Right cardiac atrium (tissue), 5 donors: ENCODE data around the gene CTR9. TPM values are rescaled to one million over a fixed set of nuclear protein-coding genes. Genes with fewer than 3 reads are reported as not detected.
"Not testable (repeated sequence)": the region's sequence is repeated elsewhere in the genome, so short reads cannot be mapped to it uniquely, and the experiment has no call there.

Source experiments
- ATAC-seq, 2 donors: fragments of 200-7000 bp; cut with Tn5 transposase; one replicate each; pipeline versions ENCODE4 v1.8.0 to v1.9.1; 2020; ENCODE audit warnings: moderate library complexity in 2 of 2, mild to moderate bottlenecking in 1 of 2
- DNase-seq, 3 donors: peaks; one replicate each; pipeline ENCODE4 v3.0.0-alpha.2; 2020
- H3K27ac ChIP-seq: one replicate; pipeline ENCODE4 v1.5.1; 2013; ENCODE audit warnings: mild to moderate bottlenecking, low read length, control low read depth, moderate library complexity
- H3K27me3 ChIP-seq: one replicate; pipeline ENCODE4 v1.6.1; 2013; ENCODE audit not compliant: control insufficient read depth, insufficient read depth
- H3K4me1 ChIP-seq: one replicate; pipeline ENCODE4 v1.6.1; 2013; ENCODE audit warnings: low read length; ENCODE audit not compliant: control insufficient read depth, insufficient read depth
- H3K4me3 ChIP-seq: one replicate; pipeline ENCODE4 v1.5.1; 2013; ENCODE audit warnings: low read length, control low read depth
- H3K9me3 ChIP-seq: one replicate; pipeline ENCODE4 v1.6.1; 2013; ENCODE audit warnings: low read length; ENCODE audit not compliant: control insufficient read depth
- WGBS: extraction: QIAGEN DNeasy Blood & Tissue Kit; methylation state at CpG from one replicate; pipeline ENCODE4 v1.1.7; 2013; 5-methylcytosine and 5-hydroxymethylcytosine counted together
- intact Hi-C, 4 donors: fragments of 100-400 bp; cut with DNase I; formaldehyde crosslinking; loops; one replicate each; pipeline versions ENCODE4 v1.11.0 to v1.14.0; 2022 to 2023
- polyA plus RNA-seq: library from polyadenylated mRNA; stranded (reverse); fragments of 200-250 nt; gene quantifications from one replicate; pipeline ENCODE4 v1.2.3, GENCODE V29; 2013
- total RNA-seq, 4 donors: library from RNA; stranded (reverse); fragmentation: NEBNext Ultra II Directional; extraction: Animal tissue kit (Norgen Biotek cat#: 25700); gene quantifications; one replicate each; pipeline ENCODE4 v1.2.1, GENCODE V29; 2021
- donor health status: healthy with polysubstance abuse.
- donor health status: DM: no; HTN: yes; CAD: no.
- donor health status: DM: no; HTN: no; CAD: no.
- donor health status: DM: no; HTN: yes; CAD: no; lungs with severe emphysema.
- donor health status: DM: yes; HTN: yes; CAD: no.

The CTR9 gene
- total and polyA plus RNA-seq, 5 donors: 14.1 to 29.8 (median 26.8) TPM

DNA sequence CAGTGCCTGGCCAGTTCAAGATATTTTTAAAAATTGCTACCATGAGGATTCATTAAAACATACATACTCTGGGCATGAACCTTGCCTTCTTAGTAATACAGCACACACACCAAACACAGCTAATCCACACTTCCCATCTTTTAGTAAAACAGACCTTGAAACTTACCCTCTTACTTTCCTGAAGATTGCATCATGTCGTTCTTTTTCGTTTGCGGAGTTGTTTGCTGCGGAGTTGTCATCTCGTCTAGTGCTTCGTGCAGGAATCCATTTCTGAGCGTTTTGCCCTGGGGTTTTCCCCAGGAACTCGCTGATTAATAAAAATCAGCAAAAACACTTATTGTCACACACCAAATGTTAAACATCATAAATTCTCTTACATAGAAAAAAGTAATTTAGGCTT lies 54.7 kb downstream of the CTR9 start:
- DNase-seq (no peak), ATAC-seq (no peak)
- 66% methylated on average over 8 of the region's 8 CpGs for WGBS
- intact Hi-C loops: loop anchor here in 2 of 4 donors (5.0 to 10.0 kb wide), 4 partner anchors 52 to 129 kb away; partner anchors contain the start of gene ZBED5 (in 2 of the 2)
- Histone ChIP-seq H3K4me3 (no peak overlapping the region), H3K9me3 (no peaks in the 10 kb centered on the region), H3K4me1 (no peaks in the 10 kb centered on the region), H3K27me3 (no peaks in the 10 kb centered on the region), H3K27ac (no peak overlapping the region)

DNA sequence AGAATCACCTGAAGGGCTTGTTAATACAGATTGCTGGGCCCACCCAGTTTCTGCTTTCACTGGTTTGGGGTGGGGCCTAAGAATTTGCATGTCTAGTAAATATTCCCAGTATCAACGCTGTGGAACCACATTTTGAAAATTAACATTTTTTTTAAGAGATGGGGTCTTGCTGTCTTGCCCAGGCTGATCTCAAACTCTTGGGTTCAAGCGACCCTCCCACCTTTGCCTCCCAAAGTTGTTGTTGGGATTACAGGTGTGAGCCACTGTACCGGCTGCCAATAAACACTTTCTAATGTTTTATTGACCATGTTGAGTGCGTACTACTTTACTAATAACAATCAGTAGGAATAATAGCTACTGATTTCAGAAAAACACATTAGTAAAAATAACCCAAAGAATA lies 55.2 kb downstream of the CTR9 start:
- Histone ChIP-seq H3K4me1 (no peaks in the 10 kb centered on the region), H3K27ac (no peak overlapping the region), H3K9me3 (no peaks in the 10 kb centered on the region), H3K27me3 (no peaks in the 10 kb centered on the region), H3K4me3 (peak overlapping the region; percentile 64)
- ATAC-seq (no peak), DNase-seq (no peak)
- intact Hi-C loops: loop anchor here in 2 of 4 donors (5.0 to 10.0 kb wide), 4 partner anchors 51 to 129 kb away; partner anchors contain the start of gene ZBED5 (in 2 of the 2)
- 80% methylated on average over 4 of the region's 4 CpGs for WGBS

DNA sequence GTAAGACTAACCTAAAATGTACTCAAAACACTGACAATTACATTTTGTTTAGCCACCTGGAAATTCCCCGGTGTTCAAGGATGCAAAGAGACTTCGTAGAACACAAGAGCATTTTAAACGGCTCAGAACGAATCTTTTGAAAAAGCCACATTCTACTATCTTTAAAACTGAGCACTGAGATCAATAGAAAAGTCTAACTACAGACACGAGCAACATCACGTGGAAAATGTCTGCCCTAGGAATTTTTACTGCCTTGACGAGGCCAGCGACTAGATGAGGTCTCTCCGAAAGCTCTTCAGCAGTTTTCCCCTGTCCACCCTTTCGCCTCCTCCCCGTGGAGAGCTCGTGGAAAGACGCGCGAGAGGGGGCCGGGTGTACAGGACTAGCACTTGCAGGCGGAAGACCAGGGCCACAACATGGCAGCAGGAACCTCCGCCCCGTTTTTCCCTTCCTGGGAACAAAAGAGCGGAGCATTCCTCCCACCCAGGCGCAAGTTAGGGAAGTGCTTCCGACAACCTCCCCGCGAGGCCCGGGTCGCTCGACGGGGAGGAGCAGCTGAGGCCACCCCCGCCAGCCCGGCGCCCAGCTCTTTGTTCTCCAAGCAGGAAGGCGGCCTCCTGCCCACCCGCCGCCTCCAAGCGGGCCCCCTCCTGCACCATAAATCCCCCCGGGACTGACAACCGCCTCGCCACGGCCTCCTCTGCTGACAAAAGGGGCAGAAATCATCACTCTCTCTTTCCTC lies 56.6 kb downstream of the CTR9 start:
- Histone ChIP-seq H3K4me3 (peak overlapping the region; percentile 64), H3K4me1 (no peaks in the 10 kb centered on the region), H3K27ac (peak overlapping the region; percentile 90), H3K9me3 (no peaks in the 10 kb centered on the region), H3K27me3 (no peaks in the 10 kb centered on the region)
- ATAC-seq (peak; percentile 42 to 66), DNase-seq (peak; percentile 82 to 89 (median 86))
- intact Hi-C loops: loop anchor here in 2 of 4 donors (5.0 to 10.0 kb wide), 4 partner anchors 50 to 127 kb away; partner anchors contain the start of gene ZBED5 (in 2 of the 2)
- WGBS: under 1% methylated on average over 39 of the region's 39 CpGs

DNA sequence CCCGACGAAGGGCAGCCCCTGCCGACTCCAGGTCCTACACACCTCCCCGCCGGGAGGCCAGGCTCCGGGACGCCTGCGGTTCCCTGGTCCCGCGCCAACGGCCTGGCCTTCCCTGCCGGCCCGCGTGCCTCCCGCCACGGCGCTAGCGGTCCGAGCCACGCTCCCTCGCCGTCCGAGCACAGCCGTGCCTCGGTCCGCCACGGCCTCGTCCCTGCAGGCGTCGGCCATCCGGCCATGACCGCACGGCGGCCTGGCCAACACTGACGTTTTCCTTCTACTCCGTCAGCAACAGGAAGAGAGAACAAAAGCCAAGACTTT lies 57.1 kb downstream of the CTR9 start:
- no peaks in the 10 kb centered on the region for H3K9me3 ChIP-seq
- H3K27me3 ChIP-seq: no peaks in the 10 kb centered on the region
- WGBS: under 1% methylated on average over 36 of the region's 36 CpGs
- H3K27ac ChIP-seq: peak overlapping the region; percentile 90
- peak overlapping the region; percentile 64 for H3K4me3 ChIP-seq
- ATAC-seq: peak in 1 of 2 donors; percentile 40
- no peaks in the 10 kb centered on the region for H3K4me1 ChIP-seq
- intact Hi-C loops: loop anchor here in 2 of 4 donors (5.0 to 10.0 kb wide), 4 partner anchors 49 to 127 kb away; partner anchors contain the start of gene ZBED5 (in 2 of the 2)
- DNase-seq: no peak

DNA sequence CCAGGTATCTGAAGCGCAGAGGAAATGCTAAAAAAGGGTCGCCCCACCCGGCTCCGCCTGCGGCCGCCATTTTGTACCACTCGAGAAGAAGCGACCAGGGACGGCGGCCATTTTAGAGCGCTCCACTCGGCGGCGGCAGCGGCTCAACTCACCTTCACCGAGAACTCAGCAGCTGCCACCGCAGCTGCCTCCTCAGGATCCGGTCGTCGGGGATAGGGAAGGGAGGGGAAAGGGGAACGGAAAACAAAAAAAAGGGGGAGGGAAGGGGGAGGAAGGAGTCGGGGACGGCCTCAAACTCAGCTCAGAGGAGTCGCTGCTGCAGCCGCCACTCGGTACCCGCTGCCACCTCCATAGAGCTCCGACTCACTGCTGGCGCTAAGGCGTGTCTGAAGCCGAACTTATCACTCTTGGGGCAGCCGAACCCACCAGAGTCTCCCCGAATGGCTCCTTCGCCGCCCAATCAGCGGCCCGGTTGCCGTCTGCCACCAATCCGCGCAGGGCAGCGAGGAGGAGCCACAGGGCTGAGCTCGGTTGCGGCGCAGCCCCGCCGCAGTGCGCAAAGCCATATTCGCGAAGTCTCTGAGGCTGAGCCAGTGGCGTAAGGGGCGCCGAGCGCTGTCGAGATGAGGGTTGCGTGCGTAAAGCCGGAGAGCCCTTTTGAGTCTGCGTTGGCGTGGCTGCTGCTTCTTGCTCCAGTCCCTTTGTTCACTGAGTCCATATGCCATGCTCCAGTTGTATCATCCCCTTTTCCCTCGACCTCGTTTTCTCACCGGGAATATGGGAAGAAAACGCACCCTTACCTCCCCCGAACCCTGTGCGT lies 57.7 kb downstream of the CTR9 start, which contains the start of gene EIF4G2:
Gene EIF4G2 (minus strand): TSS at position 374 of the 820 bp plus-strand sequence.
- ATAC-seq (peak; percentile 97 to 99), DNase-seq (peak; percentile 99)
- Histone ChIP-seq H3K9me3 (no peaks in the 10 kb centered on the region), H3K4me3 (peak within 1 kb of the TSS; percentile 66), H3K4me1 (no peaks in the 10 kb centered on the region), H3K27me3 (no peaks in the 10 kb centered on the region), H3K27ac (peak within 1 kb of the TSS; percentile 95)
- intact Hi-C loops: loop anchor here in 2 of 4 donors (5.0 to 10.0 kb wide), 4 partner anchors 49 to 126 kb away; partner anchors contain the start of gene ZBED5 (in 2 of the 2)
- WGBS: under 1% methylated on average over 65 of the region's 65 CpGs

DNA sequence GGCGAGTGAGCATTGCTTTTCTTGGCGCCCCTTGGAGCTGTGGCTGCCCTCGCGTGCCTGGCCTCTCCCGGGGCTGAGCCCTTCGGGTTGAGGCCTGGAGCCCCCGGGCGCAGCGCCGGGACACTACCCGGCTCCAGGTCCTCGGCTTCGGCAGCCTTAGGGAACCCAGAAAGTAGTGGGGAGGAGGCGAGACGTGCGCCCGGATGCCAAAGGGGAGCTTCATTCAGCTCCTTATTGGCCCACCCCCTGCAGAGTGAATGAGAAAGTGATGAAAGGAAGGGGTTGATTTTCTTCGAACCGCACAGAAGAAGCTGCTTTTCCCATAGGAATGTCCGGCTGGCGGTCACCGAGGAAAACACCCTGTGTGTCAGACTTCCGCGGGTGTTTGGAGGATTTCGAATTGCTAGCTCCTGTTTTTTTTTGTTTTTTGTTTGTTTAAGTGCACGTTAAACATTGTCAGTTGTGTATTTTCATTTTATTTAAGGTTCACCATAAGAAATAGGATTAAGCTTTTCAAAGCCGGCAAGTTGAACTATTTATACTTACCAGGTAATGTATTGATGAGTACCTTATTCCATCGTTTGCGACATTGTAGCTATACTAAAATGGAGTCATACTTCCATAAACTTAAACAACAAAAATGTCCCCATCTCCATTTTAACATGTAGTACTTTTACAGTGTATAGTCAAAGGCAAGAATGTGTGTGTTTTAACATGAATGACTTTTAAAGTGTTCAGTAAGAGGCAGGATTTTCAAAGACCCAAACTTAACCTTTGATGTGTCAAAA lies 58.5 kb downstream of the CTR9 start:
- peak overlapping the region; percentile 95 for H3K27ac ChIP-seq
- DNase-seq (peak in 1 of 3 donors; percentile 80), ATAC-seq (peak; percentile 47 to 49)
- H3K4me1 ChIP-seq: no peaks in the 10 kb centered on the region
- H3K9me3 ChIP-seq: no peaks in the 10 kb centered on the region
- no peaks in the 10 kb centered on the region for H3K27me3 ChIP-seq
- WGBS: 2% methylated on average over 29 of the region's 29 CpGs
- peak overlapping the region; percentile 66 for H3K4me3 ChIP-seq
- intact Hi-C loops: loop anchor here in 3 of 4 donors (5.0 to 10.0 kb wide), 4 partner anchors 48 to 125 kb away; partner anchors contain the start of gene ZBED5 (in 2 of the 3)

DNA sequence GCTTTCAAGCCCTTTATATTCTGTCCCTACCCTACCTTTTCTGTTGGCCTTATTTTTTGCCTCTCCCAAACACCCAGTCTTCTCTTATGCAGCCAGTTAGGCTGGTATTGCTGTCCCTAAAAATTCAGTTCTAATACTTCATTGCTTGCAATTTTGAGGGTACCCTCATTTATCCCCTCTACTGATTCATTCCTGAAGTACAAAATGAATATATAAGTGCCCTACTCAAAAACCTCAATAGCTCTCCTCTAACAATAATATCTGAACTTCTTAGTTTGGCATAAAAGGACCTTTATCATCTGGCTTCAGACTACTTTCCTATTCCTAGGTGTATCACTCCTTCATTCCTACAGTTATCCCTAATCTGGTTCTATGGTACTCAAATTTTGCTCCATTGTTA lies 62.9 kb downstream of the CTR9 start:
- Histone ChIP-seq H3K27me3 (no peaks in the 10 kb centered on the region), H3K9me3 (no peaks in the 10 kb centered on the region), H3K27ac (no peak overlapping the region), H3K4me1 (no peaks in the 10 kb centered on the region), H3K4me3 (no peak overlapping the region)
- intact Hi-C loops: loop anchor here in 1 of 4 donors (10.0 kb wide), 1 partner anchor 91 kb away; no protein-coding TSS in a partner anchor
- no peak for ATAC-seq
- no peak for DNase-seq

DNA sequence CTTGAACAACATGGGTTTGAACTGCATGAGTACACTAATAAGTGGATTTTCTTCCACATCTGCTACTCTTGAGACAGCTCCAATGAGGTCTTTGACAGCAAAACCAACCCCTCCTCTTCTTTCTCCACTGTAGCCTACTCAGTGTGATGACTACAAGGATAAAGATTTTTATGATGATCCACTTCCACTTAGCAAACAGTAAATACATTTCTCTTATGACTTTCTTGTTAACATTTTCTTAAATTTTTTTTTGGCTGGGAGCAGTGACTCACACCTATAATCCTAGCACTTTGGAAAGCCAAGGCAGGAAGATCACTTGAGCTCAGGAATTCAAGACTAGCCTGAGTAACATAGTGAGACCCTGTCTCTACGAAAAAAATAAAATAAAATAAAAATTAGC lies 67.5 kb downstream of the CTR9 start:
- no peak for ATAC-seq
- no peak overlapping the region for H3K27ac ChIP-seq
- intact Hi-C loops: loop anchor here in 1 of 4 donors (10.0 kb wide), 1 partner anchor 86 kb away; no protein-coding TSS in a partner anchor
- no peaks in the 10 kb centered on the region for H3K9me3 ChIP-seq
- 90% methylated on average over 1 of the region's 1 CpG for WGBS
- no peak for DNase-seq
- H3K27me3 ChIP-seq: no peaks in the 10 kb centered on the region
- no peaks in the 10 kb centered on the region for H3K4me1 ChIP-seq
- H3K4me3 ChIP-seq: no peak overlapping the region

DNA sequence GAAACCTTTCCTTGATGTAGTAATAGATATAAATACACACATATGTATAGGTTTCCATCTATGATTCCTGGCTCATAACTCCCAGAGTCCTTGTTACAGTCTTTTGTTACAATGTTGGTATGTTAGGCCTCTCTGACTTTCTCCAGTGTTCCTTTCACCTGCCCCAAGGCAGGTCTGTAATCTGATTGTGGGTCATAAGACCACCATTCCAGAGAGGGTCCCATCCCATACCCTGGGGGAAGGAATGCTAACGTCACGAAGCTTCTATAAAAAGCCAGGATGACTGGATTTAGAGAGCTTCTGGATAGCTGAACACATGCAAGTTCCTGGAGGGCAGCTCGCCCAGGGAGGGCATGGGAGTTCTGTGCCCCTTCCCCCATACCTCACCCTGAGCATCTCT lies 71.4 kb downstream of the CTR9 start:
- H3K4me1 ChIP-seq, H3K27me3 ChIP-seq, DNase-seq, H3K27ac ChIP-seq, H3K4me3 ChIP-seq, intact Hi-C loops, H3K9me3 ChIP-seq: not testable (repeated sequence)
- ATAC-seq: peak in 1 of 2 donors; percentile 11
- WGBS: 92% methylated on average over 3 of the region's 3 CpGs

DNA sequence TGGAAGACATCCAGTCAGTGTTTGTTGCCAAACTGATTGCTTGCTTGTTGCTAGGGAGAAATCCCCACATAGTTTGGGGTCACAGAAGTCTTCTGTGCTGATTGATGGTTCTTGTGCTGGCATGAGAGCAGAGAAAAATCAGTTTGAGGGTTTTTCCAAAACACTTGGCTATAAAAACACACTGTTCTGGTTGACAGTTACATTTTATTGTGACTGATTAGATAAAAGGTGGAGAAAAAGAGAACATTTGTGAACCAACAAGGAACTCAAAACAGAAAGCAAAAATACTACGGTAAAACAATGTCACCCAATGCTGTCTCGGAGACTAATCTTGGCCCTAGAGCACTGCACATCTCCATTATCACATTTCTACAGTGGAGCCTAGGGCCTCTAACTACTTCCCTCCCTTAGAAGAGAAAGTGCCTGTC lies 72.1 kb downstream of the CTR9 start:
- Histone ChIP-seq H3K4me3 (no peak overlapping the region), H3K9me3 (no peaks in the 10 kb centered on the region), H3K27me3 (no peaks in the 10 kb centered on the region), H3K4me1 (no peaks in the 10 kb centered on the region), H3K27ac (no peak overlapping the region)
- no peak for DNase-seq
- peak; percentile 51 to 55 for ATAC-seq
- 40% methylated on average over 2 of the region's 2 CpGs for WGBS
- intact Hi-C loops: no loop called here
